ENCODE data around the gene MCOLN3. TPM values are rescaled to one million over a fixed set of nuclear protein-coding genes. Genes with fewer than 3 reads are reported as not detected.

MCOLN3 gene
- total and polyA plus RNA-seq, 2 of the 4 experiments (the other 2 are of a cell fraction), result 0.03 TPM; not detected in 1

- Histone ChIP-seq H3K36me3 (ENCODE audit: control insufficient read depth, insufficient read depth, low read length) (no peaks in the 10 kb centered on the region), H3K56ac (ENCODE audit: extremely low read depth, insufficient read depth, low read length) (no peak overlapping the region), H3K27ac (ENCODE audit: insufficient read depth, low read length) (no peak overlapping the region), H3K4me1 (ENCODE audit: control insufficient read depth, insufficient read depth, low read length) (no peaks in the 10 kb centered on the region), H3K9me3 (ENCODE audit: control insufficient read depth, insufficient read depth, low read length) (0 out of 2 replicates have a peak, but pooled peaks cover 2% of the 10 kb centered on the region), H3K9ac (ENCODE audit: low read depth, low read length) (no peak overlapping the region), H2BK120ac (ENCODE audit: low read depth, low read length) (no peak overlapping the region), H2AK5ac (ENCODE audit: low read depth, low read length) (no peak overlapping the region), H4K91ac (ENCODE audit: insufficient read depth, low read depth, low read length) (no peak overlapping the region), H3K4me3 (ENCODE audit: insufficient read depth, low read depth, low read length) (no peak overlapping the region), H2BK5ac (ENCODE audit: low read depth, low read length, poor library complexity, severe bottlenecking) (no peak overlapping the region), H2BK20ac (ENCODE audit: low read depth, low read length) (no peak overlapping the region), H3K4me2 (ENCODE audit: low read depth, low read length) (no peak overlapping the region), H2BK15ac (ENCODE audit: low read depth, low read length) (no peak overlapping the region), H4K5ac (ENCODE audit: low read depth, low read length) (no peak overlapping the region), H3K9me1 (ENCODE audit: insufficient read depth, low read length) (no peaks in the 10 kb centered on the region), H3K18ac (ENCODE audit: low read depth, low read length) (no peak overlapping the region), H3K23ac (ENCODE audit: low read depth, low read length) (no peak overlapping the region), H3K79me1 (ENCODE audit: low read depth in 1 of 2, low read length in 2 of 2) (no peaks in the 10 kb centered on the region), H3K14ac (replicated peaks; ENCODE audit: low read depth, low read length) (no peak overlapping the region), H2AFZ (replicated peaks; ENCODE audit: low read length, poor library complexity) (no peak overlapping the region), H4K8ac (ENCODE audit: low read depth in 2 of 2, low read length in 2 of 2) (no peak overlapping the region), H4K20me1 (ENCODE audit: insufficient read depth, low read length) (no peaks in the 10 kb centered on the region), H3K4ac (ENCODE audit: low read depth, low read length) (no peak overlapping the region), H3K27me3 (ENCODE audit: control insufficient read depth, insufficient read depth, low read length) (peaks cover 2% of the 10 kb centered on the region; the same call in 1 of the 2 replicates), H2AK9ac (replicated peaks; ENCODE audit: low read depth, low read length, poor library complexity) (no peak overlapping the region)
- ChIA-PET POLR2A (ENCODE audit: unreplicated experiment) (no interaction called here), CTCF (no interaction called here)
- no TSS peak for BruUV-seq (replicated peaks)
- dilution Hi-C loops (cut with HindIII; ENCODE audit: low sequenced_read_pairs, unreplicated experiment), result no loop called here
- WGBS, 2 experiments (ENCODE audit: extremely low coverage in 2 of 2, insufficient read length in 1 of 2), result no CpG with 5 or more reads among the region's 1 CpG
- in situ Hi-C loops (cut with MboI; ENCODE audit: low sequenced_read_pairs), result no loop called here
- ATAC-seq (ENCODE audit: low read depth) (no peak), DNase-seq (no peak)
- TF ChIP-seq SMC3 (IDR thresholded peaks at IDR 0.05; ENCODE audit: low read depth, low read length) (no peak), MXI1 (IDR thresholded peaks at IDR 0.05; ENCODE audit: borderline replicate concordance, low read depth, low read length) (no peak), MAZ (IDR thresholded peaks at IDR 0.05; ENCODE audit: borderline replicate concordance, low read depth, low read length) (no peak), RCOR1 (IDR thresholded peaks at IDR 0.05; ENCODE audit: insufficient replicate concordance, low read length) (no peak), NFE2L2 (IDR thresholded peaks at IDR 0.05; ENCODE audit: low read depth, low read length) (no peak), BHLHE40 (IDR thresholded peaks at IDR 0.05; ENCODE audit: low read depth, low read length) (no peak), POLR2A (IDR thresholded peaks at IDR 0.05; ENCODE audit: low read depth, low read length) (no peak)
- intact Hi-C loops (cut with micrococcal nuclease), result no loop called here
Observed at GRCh38 chr1:85065550-85065949, 17.2 kb upstream of the MCOLN3 start.

Data from IMR-90 (cell line).